Natural killer cell (primary cell): Measurements from ENCODE around the gene CDYL2. TPM values are rescaled to one million over a fixed set of nuclear protein-coding genes. Genes with fewer than 3 reads are reported as not detected.

Experiments used
- ATAC-seq, 3 donors: fragments of 150-1000 bp in 2 of 3; fragments of 200-7000 bp in 1 of 3; cut with Tn5 transposase; 1 replicate in 1 of 3; 2 replicates in 2 of 3; pipeline ENCODE4 v1.10.0; 2021; ENCODE audit warnings: mild to moderate bottlenecking in 2 of 3, moderate library complexity in 2 of 3
- DNase-seq, 2 donors: peaks; one replicate each; pipeline versions ENCODE4 v3.0.0 to v3.0.0-alpha.2; 2013 to 2021; ENCODE audit warnings: mixed read lengths in 1 of 2
- H3K27ac ChIP-seq: one replicate; pipeline ENCODE4 v1.5.1; 2013; ENCODE audit warnings: mild to moderate bottlenecking, low read length
- H3K27me3 ChIP-seq: one replicate; pipeline ENCODE4 v1.6.1; 2013; ENCODE audit warnings: low read length; ENCODE audit not compliant: control insufficient read depth, insufficient read depth
- H3K36me3 ChIP-seq: one replicate; pipeline ENCODE4 v1.6.1; 2013; ENCODE audit warnings: low read length; ENCODE audit not compliant: control insufficient read depth, insufficient read depth
- H3K4me1 ChIP-seq: one replicate; pipeline ENCODE4 v1.6.1; 2013; ENCODE audit warnings: low read length; ENCODE audit not compliant: control insufficient read depth, insufficient read depth
- H3K4me3 ChIP-seq: one replicate; pipeline ENCODE4 v1.5.1; 2013; ENCODE audit warnings: low read length
- H3K9me3 ChIP-seq: one replicate; pipeline ENCODE4 v1.6.1; 2013; ENCODE audit warnings: low read length; ENCODE audit not compliant: control insufficient read depth, insufficient read depth
- H3K27ac Mint-ChIP-seq, 2 donors: one replicate each; pipeline ENCODE4 v1.8.0; 2022; ENCODE audit warnings: mild to moderate bottlenecking in 2 of 2, mixed read lengths in 2 of 2, moderate library complexity in 1 of 2
- H3K27me3 Mint-ChIP-seq, 2 donors: one replicate each; pipeline ENCODE4 v1.8.0; 2022; ENCODE audit warnings: low read depth in 2 of 2, mixed read lengths in 2 of 2
- H3K36me3 Mint-ChIP-seq: one replicate; pipeline ENCODE4 v1.8.0; 2022; ENCODE audit warnings: mixed read lengths
- H3K4me1 Mint-ChIP-seq, 2 donors: one replicate each; pipeline ENCODE4 v1.8.0; 2022; ENCODE audit warnings: mixed read lengths in 2 of 2
- H3K4me3 Mint-ChIP-seq: one replicate; pipeline ENCODE4 v1.8.0; 2022; ENCODE audit warnings: mild to moderate bottlenecking, moderate library complexity, mixed read lengths
- H3K9me3 Mint-ChIP-seq, 2 donors: one replicate each; pipeline ENCODE4 v1.8.0; 2022; ENCODE audit warnings: mixed read lengths in 2 of 2
- CTCF ChIP-seq: fragments of 200-600 bp; IDR thresholded peaks from one replicate; pipeline ENCODE4 v1.8.0; 2022; ENCODE audit warnings: antibody characterized with exemption
- WGBS: methylation state at CpG from one replicate; pipeline ENCODE4 v1.1.7; 2013; ENCODE audit warnings: missing lambda C conversion rate; ENCODE audit not compliant: insufficient coverage; 5-methylcytosine and 5-hydroxymethylcytosine counted together
- intact Hi-C: fragments of 100-400 bp; cut with micrococcal nuclease; formaldehyde crosslinking; loops from one replicate; pipeline ENCODE4 v1.14.2; 2022
- total RNA-seq, 4 donors: library from RNA; stranded (reverse); fragments of 120-200 nt in 1 of 4; gene quantifications; one replicate each; pipeline versions ENCODE4 v1.2.3 to v1.2.4, GENCODE V29; 2013 to 2022

The CDYL2 gene
- total RNA-seq, 3 donors from 2014 or later (not counting 1 experiment from before 2014, with no cell fraction given): 2.7 to 14.5 (median 3.4) TPM

GRCh38 chr16:80751167-80751566 lies 53.2 kb downstream of the CDYL2 start:
- no peak for ATAC-seq
- DNase-seq: no peak
- intact Hi-C loops: no loop called here

GRCh38 chr16:80746231-80746630 lies 58.2 kb downstream of the CDYL2 start:
- Mint-ChIP-seq H3K27me3 (peaks cover 0 to 3% of the 10 kb centered on the region in 2 donors), H3K4me3 (no peak overlapping the region), H3K9me3 (peaks cover 0 to 8% of the 10 kb centered on the region in 2 donors), H3K36me3 (no peaks in the 10 kb centered on the region), H3K4me1 (no peaks in the 10 kb centered on the region), H3K27ac (no peak overlapping the region)
- TF ChIP-seq CTCF: no peak
- H3K4me1 ChIP-seq: no peaks in the 10 kb centered on the region
- no peaks in the 10 kb centered on the region for H3K36me3 ChIP-seq
- no peaks in the 10 kb centered on the region for H3K27me3 ChIP-seq
- H3K9me3 ChIP-seq: no peaks in the 10 kb centered on the region
- intact Hi-C loops: no loop called here
- no peak overlapping the region for H3K4me3 ChIP-seq
- H3K27ac ChIP-seq: no peak overlapping the region
- DNase-seq (no peak), ATAC-seq (no peak)
- 97% methylated on average over 2 of the region's 4 CpGs for WGBS

More at GRCh38 chr16:80751167-80751566, 53.2 kb downstream of the CDYL2 start:
- 89% methylated on average over 3 of the region's 3 CpGs for WGBS
- no peak overlapping the region for H3K27ac Mint-ChIP-seq
- no peaks in the 10 kb centered on the region for H3K36me3 Mint-ChIP-seq
- Histone ChIP-seq H3K9me3 (no peaks in the 10 kb centered on the region), H3K4me1 (no peaks in the 10 kb centered on the region), H3K27me3 (no peaks in the 10 kb centered on the region), H3K36me3 (no peaks in the 10 kb centered on the region), H3K4me3 (no peak overlapping the region), H3K27ac (no peak overlapping the region)
- H3K27me3 Mint-ChIP-seq: peaks cover 0 to 8% of the 10 kb centered on the region in 2 donors
- H3K4me1 Mint-ChIP-seq: no peaks in the 10 kb centered on the region
- H3K4me3 Mint-ChIP-seq: no peak overlapping the region
- no peaks in the 10 kb centered on the region for H3K9me3 Mint-ChIP-seq
- TF ChIP-seq CTCF: no peak

GRCh38 chr16:80744856-80745255 lies 59.5 kb downstream of the CDYL2 start:
- Histone ChIP-seq H3K9me3 (peaks cover 3% of the 10 kb centered on the region), H3K4me1 (no peaks in the 10 kb centered on the region), H3K4me3 (no peak overlapping the region), H3K27ac (no peak overlapping the region), H3K27me3 (no peaks in the 10 kb centered on the region), H3K36me3 (no peaks in the 10 kb centered on the region)
- intact Hi-C loops: no loop called here
- H3K4me1 Mint-ChIP-seq: no peaks in the 10 kb centered on the region
- no peak overlapping the region for H3K27ac Mint-ChIP-seq
- DNase-seq: peak in 1 of 2 donors; percentile 27
- H3K4me3 Mint-ChIP-seq: no peak overlapping the region
- 34% methylated on average over 4 of the region's 4 CpGs for WGBS
- H3K27me3 Mint-ChIP-seq: peaks cover 0 to 3% of the 10 kb centered on the region in 2 donors
- H3K9me3 Mint-ChIP-seq: peaks cover 0 to 8% of the 10 kb centered on the region in 2 donors
- no peak for TF ChIP-seq CTCF
- H3K36me3 Mint-ChIP-seq: no peaks in the 10 kb centered on the region
- ATAC-seq: peak in 2 of 3 donors; percentile 36 to 44

GRCh38 chr16:80743772-80744171 lies 60.6 kb downstream of the CDYL2 start:
- no peak for TF ChIP-seq CTCF
- no peak overlapping the region for H3K27ac ChIP-seq
- Mint-ChIP-seq H3K4me3 (no peak overlapping the region), H3K4me1 (no peaks in the 10 kb centered on the region), H3K9me3 (peaks cover 0 to 8% of the 10 kb centered on the region in 2 donors), H3K36me3 (no peaks in the 10 kb centered on the region), H3K27ac (no peak overlapping the region), H3K27me3 (peaks cover 3 to 7% of the 10 kb centered on the region in 2 donors)
- ATAC-seq (no peak), DNase-seq (no peak)
- H3K9me3 ChIP-seq: peaks cover 7% of the 10 kb centered on the region
- H3K36me3 ChIP-seq: no peaks in the 10 kb centered on the region
- H3K27me3 ChIP-seq: no peaks in the 10 kb centered on the region
- 80% methylated on average over 1 of the region's 1 CpG for WGBS
- H3K4me3 ChIP-seq: no peak overlapping the region
- intact Hi-C loops: no loop called here
- H3K4me1 ChIP-seq: no peaks in the 10 kb centered on the region
